Suppressor macrophage treated with lipopolysaccharide for 4 hours (primary cell): ENCODE data around the gene HOXA1.

Source experiments
- DNase-seq: peaks from one replicate; pipeline ENCODE4 v3.0.0-alpha.2; 2020

Gene HOXA1

DNA sequence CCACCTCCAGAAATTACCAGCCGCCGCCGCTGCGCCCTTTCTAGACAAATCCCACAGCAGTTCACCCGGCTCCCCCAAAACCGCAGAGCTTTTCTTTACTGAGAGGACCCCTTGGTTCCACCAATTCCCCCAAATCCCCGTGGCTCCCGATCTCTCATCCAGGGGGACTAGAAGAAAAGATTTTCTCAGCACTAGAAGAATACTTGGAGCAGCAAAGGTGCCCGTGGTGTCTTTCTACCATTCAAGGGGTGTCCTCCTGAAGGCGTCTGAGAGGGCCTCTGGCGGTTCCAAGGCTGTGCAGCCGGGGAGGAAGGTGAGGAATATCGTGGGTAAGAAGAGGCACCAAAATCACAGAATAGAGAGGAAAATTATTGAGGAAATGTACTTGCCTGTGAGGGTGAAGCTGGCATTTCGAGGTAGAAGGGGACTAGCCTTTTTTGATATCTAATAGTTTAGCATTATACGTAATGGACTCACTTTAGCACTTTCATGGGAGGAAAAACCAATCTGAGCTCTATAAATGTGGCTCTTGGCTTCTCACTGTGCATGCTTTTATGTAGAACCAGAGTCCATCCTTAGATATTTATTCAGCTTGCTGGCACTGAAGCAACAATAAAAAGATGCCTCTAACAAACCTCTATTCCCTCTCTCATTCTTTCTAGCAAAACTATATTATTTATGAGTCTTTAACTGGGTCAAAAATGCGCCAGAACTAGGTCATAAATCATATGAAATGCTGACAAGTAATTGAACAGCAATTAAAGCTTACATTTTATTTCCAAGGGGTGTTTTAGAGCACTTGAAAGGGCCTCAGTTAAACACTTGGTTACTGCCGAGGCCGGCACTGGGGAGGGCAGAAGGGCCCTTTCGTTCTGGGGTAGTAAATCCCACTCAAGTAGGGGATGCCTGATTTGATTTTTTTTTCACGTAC, 20.5 kb upstream of the HOXA1 start:
- DNase-seq, result no peak

DNA sequence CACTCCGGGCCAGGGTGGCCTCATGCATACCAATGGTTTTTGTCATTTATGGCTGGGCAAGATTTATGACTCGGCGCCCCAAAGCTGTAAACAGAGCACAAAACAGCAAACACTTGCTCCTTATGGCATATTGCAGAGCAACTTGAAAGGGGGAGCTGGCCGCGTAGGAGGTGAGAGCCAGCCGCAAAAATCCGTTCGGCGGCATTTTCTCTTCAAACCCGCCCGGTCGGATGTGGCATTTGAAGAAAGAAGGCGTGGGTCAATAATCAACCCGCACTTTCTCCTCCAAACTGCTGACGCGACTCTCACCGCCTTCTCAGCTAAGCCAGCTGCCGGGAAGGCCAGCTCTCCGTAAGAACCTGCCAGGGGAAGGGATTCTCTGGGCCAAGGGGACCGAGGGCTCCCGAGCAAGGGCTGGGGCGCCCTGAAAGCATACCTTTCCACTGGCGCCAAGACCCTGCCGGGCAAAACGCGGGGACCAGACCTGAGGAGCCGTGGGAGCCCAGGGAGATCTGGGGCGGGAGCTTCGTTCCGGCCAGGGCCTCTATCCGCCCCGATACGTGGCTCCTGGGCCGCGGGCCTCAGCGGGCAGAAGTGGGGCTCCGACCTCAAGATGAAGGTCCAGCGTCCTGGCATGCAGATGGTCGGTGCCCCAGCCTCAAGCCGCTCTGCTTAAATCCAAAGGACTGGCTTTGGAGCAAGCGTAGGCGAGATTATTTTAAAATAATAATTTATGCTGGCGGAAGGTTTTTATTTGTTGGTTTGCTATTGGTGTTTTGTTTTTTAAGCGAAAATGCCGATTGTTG, 19.6 kb upstream of the HOXA1 start:
- DNase-seq, result no peak

DNA sequence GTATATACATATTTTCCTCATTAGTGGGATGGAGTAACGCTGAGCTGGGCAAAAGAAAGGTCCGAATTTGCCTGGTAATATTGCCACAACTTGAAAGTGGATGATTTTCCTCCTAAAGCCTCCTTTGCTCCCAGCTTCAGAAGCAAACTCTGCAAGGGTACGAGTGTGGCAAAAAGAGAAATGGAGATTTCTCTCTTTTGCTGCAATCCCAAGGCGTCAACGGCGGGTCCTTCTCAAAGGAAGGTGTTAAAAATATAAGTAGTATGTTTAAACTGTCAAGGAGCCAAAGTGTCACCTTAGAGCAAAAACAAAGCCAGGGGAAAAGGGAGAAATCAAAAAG, 19.1 kb upstream of the HOXA1 start:
- no peak for DNase-seq

DNA sequence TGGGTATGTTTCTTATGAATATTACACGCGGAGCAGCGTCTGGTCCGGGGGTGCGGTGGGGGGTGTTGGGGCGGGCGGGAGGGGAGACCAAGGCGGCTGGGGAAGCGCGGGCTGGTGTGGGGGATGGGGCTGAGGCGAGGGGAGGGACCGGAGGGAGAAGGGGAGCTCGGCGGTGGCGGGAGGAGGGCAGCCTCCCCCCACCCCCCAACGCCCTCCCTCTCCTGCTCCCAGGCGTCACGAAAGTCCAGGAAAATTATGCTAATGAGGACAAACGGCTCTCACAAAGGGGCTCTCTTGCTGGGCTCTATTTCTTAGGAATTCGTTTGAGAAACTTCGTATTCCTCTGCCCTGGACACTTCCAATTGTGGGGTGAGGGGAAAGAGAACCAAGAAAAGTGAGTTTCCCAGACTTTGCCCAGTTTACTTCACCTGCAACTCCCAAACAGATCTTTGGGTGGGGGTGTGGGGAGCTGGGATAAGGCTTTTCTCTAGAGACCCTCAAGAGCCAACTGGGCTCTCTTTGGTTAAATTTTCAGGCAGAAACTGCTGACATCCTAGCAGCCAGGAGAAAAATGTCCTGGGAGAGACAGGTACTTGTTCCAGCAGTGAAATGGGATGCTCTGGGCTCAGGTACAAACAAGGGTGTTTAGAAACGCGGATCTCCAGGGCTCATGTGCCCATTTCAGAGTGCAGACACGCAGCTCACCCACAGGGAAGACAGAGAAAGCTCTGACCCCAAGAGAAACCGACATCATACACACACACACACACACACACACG, 18.4 kb upstream of the HOXA1 start:
- no peak for DNase-seq

DNA sequence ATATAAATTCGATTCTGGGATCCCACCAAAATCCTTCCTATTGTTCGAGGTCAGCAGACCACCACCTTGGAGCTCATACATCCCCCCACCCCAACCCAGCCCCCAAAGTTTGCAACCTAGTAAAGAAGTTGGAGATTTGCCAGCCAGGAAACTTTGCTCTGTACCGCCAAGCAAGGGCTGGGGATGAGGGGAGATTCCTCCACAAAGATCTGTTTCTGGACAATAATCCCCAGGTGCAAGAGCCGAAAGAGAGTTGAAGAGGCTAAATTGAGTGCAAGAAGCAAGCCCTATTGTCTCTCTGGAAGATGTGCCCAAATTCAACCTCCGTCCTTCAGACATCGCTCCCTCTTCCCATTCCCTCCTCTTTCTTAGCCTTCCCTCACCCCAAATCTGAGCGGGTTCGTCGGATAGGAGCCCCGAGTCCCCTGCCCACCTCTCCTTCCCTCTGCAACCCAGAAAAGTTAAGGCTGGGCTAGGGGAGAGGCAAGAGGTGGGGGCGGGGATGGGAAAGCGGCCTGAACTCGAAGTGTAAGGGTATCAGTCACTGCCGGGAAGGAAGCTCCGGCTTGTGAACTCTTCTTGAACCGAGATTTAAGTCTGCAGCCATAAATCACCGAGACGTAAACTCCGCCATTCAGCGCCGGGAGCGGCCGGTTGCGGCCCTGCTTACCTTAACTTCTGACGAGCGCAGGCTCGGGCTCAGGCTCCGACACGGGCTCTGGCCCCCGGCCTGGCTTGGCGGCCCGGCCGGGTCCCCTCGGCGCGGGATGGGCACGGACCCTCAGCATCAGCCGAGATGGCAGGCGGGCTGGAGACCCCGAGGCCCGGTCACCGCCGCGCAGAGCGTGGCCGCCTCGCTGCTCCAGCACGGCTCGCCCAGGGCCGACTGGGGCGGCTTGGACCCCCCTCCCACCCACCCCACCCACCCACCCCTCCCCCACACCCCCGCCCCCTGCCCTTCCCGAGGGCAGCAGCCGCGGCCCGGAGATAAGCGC, 17.5 kb upstream of the HOXA1 start:
- DNase-seq, result no peak

DNA sequence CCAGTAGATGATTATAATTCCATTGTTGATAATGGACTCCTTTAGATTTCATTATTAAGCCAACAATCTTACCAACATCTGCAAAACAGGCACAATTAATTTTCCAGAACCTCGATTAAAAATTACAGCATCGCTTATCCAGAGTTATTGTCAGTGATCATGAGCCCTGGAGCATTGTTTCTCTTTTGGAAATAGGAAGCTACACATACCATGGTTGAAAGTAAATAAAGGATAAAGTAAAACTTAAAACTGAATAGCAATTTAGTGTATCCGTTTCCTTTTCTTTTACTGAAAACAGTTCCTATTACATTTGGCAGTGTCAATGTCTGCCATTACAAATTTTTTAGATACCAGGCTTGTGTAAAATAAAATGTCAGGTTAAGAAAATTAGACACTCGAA, 16.6 kb upstream of the HOXA1 start:
- DNase-seq, result no peak

DNA sequence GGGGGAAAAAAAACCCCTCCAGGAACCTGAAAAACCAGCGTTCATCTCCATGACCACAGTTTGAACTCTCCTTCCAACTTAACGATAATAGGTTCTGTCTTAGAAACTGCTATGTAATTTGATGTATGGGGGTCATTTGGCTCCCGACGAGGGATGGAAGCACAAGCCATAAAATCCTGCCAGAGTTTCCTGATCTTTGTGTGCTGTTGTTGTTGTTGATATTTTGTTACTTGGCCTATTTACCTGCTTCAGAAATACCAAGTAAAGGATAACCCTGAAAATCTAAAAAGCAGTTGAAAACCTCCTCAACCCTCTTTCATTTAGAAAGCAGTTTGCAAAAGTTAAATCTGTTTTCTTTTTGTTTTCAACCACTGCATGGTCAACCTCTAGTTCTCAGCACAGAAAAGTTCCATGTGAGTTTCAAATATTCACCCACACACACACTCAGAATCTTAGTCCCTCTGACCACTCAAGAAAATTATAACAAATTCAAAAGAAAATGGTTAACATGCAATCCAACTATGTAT, 16.0 kb upstream of the HOXA1 start:
- DNase-seq, result no peak

DNA sequence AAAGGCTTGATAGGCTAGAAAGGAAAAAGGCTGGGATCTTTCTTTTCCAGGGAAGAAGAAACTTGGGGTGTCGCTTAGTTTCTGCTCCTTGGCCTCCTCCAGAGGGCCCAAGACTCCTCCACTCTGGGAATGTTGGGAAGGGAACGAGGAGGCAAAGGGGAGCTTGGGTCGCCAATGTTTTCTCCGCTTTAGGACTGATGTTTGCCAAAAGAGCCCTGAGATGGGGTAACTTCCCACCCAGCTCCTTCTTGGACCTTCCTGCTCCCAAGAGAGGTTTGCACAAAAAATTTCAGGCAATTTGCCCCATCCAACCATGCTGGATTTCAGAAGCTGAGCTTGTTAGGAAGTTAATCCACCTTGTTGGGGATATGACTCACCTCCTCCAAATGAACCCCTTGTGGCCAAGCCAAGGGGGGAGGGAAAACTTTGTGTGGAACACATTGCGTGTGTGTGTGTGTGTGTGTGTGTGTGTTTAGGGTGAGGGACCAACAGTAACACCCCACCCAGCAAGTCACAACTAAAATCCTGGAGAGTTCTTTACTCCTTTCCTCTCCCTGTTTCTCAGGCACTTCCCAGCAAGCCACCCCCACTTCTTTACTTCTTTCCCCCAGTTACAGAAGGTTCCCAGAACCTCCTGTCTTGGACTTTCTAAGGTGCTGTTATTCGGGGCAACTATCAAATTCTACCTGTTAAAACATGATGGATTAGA, 15.4 kb upstream of the HOXA1 start:
- DNase-seq, result no peak

DNA sequence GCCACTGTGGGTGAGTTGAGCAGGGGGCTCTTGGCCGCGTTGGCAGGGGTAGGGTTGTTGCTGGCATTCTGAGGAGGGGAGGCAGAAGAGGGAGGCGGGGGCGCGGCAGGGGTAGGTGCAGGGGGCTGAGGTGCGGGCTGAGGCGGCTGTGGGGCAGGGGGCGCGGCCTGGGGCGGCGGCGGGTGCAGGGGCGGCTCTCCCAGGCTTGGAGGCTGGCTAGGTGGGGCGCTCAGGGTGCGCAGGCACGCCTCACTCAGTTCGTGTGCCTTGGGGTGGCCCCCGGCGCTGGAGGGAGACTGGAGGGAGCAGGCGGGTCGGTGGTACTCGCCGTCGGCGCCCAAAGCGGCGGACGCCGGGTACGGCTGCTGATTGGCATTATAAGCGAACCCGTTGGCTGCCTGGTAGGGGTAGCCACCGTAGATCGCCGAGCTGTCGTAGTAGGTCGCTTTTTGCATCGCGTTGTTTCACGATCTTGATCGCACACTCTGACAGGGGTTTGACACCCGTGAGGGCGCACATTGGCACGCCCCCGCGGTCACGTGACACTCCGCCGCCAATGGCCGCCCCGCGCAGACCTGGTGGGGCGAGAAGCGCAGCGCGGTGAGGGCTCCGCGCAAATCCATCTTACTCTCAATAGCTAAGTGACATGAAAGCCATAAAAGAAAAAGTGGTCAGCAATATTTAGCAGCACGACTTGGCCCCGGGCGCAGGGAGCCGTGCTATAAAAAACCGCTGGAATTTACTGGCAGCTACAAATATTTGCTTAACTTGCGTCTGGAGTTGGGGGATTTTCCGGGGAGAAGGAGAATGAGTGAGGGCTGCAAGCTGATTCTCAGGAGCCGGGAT, 14.6 kb upstream of the HOXA1 start:
- no peak for DNase-seq

DNA sequence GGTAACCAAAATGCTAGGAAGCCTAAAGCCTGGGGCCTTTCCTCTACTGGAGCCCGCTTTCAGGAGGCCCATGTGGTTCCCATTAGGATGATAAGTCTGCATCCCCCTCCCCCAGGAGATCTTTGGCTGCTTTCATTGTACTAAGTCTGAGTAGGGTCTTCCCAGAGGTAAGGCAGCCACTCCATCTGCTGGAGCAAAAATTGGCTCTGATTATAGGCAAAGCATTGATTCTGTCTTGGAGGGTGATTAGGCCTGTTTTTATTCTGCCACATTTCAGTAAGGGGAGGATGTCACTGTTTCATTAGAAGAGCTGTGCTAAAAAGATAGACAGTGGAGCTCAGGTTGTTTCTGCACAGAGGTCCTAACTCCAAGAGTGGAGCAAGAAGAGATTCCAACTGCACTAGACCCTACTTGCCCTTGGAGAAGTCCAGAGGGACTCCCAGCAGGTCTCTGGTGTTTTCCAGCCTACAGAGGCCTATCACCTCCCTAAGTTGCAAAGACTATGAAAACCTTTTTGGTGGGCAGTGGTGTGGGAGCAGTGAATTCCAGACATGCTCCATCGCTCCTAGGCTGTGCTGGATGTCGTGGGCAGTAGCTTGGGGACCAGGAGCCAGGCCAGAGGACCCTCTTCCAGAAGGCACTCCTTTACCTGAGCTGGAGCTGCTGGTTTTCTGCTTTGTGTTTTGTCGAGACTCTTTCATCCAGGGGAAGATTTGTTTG, 13.8 kb upstream of the HOXA1 start:
- no peak for DNase-seq

DNA sequence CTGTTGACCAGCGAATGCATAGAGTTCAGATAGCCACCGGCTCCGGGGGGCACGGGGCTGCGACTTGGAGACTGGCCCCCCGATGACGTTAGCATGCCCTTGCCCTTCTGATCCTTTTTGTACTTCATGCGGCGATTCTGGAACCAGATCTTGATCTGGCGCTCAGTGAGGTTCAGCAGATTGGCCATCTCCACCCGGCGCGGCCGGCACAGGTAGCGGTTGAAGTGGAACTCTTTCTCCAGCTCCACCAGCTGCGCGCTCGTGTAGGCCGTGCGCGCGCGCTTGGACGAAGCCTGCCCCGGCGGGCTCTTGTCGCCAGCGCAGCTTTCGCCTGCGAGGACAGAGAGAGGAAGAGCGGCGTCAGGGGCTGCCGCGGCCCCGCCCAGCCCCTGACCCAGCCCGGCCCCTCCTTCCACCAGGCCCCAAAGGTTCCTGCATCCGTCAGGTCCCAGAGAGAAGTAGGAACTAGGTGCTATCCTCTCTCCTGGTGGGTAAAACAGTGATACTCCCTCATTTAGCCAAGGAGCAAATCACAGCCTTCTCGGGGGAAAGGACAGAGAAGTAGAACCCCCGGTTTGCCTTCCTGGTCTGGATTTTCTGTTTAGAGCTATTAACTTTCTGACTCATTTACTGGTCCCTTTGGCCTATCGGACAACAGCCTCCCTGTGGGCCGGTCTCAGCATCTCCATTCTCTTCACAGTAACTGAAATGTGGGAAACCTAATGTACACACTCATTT, 12.8 kb upstream of the HOXA1 start:
- DNase-seq, result no peak

DNA sequence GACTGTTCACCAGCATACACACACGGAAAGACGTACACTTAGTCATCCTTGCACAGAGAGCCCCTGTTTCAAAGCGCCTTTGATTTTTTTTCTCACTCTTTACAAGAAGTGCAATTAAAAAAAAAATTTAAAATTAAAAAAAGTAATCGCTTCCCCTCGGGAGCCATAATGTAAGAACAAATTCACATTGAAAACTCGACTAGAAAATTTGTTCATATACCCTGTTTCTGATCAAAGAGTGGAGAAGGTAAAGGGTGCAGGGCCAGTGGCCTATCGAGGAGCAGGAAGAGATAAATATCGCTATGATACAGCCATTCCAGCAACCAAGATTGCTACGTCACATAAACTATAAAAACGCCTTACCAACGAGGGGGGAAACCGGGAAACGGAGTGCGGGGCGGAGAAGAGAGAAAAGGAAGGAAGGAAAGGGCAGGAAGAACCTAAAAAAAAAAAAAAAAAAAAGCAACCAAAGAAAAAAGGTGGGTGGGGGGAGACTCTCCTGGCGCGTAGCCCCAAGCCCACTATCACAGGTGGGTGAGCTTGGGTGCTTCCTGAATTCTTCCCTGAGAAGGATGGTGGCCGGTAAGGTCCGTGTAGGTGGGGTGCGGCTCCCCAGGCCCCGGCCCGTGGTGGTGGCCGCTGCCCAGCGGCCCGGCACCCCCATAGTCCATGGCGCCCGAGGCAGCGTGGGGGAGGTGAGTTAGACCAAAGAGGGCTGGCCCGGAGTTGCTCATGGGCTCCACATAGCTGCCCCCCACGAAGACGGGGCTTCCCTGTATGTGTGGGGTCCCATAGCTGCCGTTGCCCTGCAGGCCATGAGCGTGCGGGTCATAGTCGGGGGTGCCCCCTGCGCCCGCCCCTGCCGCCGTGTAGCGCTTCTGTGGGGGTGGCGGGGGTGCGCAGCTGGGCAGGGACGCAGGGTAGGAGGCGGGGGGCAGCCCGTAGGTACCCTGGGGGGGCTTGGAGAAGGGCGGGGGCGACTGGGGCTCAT, 11.9 kb upstream of the HOXA1 start:
- no peak for DNase-seq

DNA sequence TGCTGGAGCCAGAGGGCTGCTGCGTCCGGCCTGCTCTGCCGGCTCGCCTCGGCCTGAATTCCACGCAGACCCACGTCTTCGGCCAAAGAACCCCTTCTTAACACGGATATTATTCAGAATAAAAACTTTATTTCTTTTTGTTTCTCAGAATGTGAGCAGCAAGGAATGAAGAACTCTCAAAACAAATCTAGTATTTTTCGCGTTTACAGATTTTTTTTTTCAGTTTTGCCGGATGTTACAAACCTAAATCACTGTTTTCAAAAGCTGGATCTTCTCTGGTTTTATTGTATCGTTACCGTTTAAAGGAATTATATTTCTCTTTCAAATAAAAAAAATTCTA, 11.1 kb upstream of the HOXA1 start:
- DNase-seq, result no peak

DNA sequence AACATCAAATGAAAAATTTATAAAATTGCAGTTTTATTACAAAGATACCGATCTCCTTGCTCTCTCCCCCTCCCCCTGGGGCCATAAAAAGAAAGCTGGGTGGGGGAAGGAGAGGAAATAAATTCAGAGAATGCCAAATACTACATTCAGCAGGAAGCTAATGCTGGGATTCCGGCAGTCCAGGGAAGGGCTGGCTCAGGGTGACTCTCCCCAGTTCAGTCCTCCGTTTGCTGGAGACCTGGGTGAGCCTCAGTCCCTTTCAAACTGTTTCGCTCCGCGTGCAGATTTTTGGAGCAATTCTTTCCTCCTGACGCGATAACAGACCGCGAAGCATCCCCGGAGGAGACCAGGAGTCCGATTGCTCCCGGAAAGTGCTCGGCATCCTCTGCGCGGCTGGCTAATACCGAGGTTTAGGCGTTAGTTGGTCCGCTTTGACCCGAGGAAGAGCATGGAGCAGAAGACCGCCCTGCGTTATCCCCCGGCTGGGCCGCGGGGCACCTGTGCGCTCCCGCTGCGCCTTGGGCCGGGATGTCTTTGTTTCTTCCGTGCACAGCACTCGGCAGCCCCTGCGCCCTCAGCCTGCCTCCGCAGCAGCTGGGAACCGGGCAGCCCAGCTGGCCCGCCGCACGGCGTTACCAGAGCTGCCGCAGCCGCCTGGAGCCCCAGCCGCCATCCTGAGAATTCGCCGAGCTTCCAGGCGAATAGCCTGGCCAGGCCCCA, 10.5 kb upstream of the HOXA1 start:
- DNase-seq, result no peak

DNA sequence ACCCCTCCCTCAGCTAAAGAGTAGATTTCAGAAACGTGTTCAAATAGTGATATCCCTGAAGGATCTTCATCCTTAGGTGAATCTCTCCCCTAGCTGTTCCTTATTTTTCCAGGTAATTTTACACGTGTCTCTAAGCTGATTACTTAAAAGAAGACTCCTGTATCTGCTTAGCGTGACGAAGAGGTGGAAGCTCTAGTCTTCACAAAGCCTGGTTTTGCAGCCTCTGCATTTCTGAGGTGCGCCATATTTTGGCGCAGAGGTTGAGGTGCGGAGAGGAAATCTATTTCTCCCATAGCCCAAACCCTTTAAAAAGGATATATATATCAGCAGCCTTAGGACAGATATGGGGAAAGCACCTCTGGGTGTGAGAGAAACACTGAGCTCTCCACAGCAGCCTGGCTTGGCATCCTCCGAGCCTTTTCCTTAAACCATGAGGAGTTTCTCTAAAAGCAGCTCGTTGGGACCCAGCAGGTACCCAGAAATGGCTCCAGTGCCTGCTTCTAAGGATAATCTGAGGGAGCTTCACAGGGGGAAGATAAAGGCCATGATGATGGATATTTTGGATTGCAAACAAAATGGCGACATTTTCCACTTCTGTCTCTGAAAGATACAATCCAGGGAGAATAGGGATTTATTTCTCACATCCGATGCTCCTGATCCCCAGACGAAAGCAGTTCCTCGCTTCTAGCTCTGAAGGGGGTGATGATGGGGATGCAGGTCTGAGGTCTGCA, 9.7 kb upstream of the HOXA1 start:
- DNase-seq, result no peak

DNA sequence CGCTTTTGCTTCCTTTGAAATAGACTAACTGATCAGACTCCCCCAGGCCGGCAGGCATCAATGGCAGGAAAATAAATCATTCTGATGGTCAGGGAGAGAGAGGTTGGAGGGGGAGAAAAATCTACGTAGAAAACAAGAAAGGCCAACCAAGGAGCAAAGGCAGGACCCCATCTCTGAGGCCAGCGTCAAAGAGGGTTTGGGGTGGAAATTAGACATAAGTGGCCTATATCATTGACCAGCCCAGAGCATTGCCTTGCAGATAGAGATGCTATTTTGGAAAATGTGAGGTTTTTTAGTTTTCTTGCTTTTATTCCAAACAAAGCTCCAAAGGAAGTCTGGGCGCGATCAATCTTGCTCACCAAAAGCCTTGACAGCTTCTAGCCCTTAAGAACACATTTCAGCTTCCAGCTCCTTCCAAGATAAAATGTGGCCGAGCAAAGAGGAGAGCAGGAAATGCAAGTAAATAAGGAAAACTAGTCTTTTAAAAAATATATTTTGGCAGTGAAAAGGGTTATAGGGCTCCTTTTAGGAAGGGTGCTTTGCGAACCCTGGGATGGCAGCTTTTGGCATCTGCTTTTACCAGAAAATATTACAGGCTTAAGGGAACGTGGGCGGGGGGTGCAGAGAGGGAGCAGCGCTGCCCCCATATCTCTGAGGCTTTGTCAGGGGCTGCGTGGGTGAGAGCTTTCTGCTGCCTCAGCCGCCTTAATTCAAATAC, 8.7 kb upstream of the HOXA1 start:
- no peak for DNase-seq
